GM13977 (cell line): ENCODE data around the gene ARHGEF28.

Source experiments
- DNase-seq: peaks from one replicate; pipeline ENCODE4 v3.0.0; 2012; ENCODE audit warnings: low spot score
- CTCF ChIP-seq: IDR thresholded peaks from 2 replicates; pipeline ENCODE4 v1.5.1; 2012; ENCODE audit warnings: mild to moderate bottlenecking, control low read depth; ENCODE audit not compliant: insufficient read depth; ENCODE audit errors: extremely low read depth, missing control alignments
- in situ Hi-C: fragments of 300-500 bp; cut with MboI; formaldehyde crosslinking; loops from one replicate; pipeline ENCODE4 v1.12.0; 2022; ENCODE audit warnings: low sequenced_read_pairs, low pct_unique_long_range_greater_than_20kb, mixed read lengths, inconsistent platforms; ENCODE audit not compliant: unreplicated experiment

Gene ARHGEF28

GRCh38 chr5:73859696-73860095, 233.7 kb downstream of the ARHGEF28 start:
- DNase-seq = no peak
- no peak for TF ChIP-seq CTCF
- in situ Hi-C loops = no loop called here

- in situ Hi-C loops = no loop called here
- no peak for DNase-seq
Measured at GRCh38 chr5:73861313-73861988, 235.5 kb downstream of the ARHGEF28 start.

GRCh38 chr5:73862796-73863195, 236.8 kb downstream of the ARHGEF28 start:
- no peak for DNase-seq
- in situ Hi-C loops = no loop called here
- no peak for TF ChIP-seq CTCF

More at GRCh38 chr5:73861313-73861988, 235.5 kb downstream of the ARHGEF28 start:
- TF ChIP-seq CTCF = no peak

DNA sequence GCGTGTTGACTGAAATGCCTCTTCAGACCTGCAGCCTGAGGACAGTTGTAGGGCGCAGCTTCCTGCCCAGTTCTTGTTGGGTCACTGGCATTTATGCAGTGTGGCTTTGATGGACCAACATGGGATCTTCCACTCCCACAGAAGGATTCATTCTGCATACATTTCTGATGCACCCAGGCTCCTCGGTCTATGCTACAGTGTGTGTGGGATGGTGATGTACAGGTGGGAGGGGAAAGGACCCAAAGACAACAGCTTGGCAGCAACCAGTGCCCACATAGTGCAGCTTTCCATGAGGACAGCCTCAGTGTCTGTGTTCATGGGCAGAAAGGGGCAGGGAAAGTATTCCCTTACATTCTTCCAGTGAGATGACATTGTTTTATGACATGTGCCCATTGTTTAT, 237.9 kb downstream of the ARHGEF28 start:
- DNase-seq = no peak
- no peak for TF ChIP-seq CTCF
- in situ Hi-C loops = no loop called here

DNA sequence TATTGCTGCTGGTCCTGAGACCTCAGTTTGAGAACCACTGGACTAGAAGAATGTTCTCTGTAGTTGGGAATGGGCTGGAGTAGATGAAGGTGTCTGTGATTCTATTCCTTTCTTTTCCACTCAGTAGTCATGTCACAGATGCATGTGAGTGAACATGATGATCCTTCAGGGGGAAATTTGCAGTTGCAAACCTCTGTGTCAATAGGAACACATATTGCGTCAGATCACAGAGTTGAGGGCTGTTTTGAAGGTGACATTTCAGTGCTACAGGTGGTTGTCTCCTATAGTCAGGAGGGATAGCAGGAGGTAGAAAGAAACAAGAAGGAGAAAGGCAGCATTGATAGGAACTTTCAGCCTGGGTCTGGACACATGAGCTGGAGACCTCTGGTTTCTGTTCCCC, 239.3 kb downstream of the ARHGEF28 start:
- TF ChIP-seq CTCF = no peak
- DNase-seq = no peak
- in situ Hi-C loops = no loop called here

DNA sequence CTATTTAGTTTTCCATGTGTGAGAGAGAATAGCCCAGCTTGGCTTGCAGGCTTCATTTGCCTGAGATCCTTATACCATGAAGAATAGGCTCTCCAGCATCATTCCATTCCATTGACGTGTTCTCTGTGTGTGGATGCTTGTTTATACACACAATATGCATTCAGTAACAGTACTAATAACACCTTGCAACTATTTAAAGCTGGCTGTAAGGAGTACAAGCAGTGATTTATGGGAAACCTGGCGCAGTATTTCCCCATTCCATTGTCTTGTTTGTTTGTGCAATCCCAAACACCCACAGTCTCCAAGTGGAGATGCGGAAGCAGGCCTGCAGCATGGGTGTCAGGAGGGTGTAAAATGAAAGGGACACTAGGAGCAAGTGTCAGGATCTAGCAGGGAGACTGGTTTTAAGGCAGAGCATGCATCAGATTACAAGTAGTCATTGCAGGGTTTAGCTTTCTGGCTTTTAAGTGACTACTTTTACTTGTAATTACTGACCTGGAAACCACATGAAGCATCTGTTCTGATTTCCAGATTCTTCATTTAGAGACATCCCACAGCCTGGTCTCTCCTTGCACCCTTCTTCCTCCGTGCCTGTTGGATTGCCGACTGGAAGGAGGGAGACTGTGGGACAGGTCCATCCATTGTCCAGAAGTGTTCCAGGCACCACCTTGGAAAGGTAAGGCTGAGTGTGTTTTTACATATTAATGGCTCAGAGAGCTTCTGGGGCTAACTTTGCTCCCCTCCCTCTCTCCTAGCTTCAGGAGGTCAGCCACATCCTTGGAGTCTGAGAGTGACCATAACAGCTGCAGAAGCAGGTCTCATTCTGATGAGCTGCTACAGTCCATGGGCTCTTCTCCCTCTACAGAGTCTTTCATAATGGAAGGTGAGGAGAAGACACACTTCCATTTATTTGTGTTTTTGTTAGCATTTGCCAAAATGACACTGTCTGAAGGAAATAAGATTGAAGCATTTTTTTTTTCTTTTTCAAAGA, 241.6 kb downstream of the ARHGEF28 start:
- DNase-seq = no peak
- in situ Hi-C loops = no loop called here
- no peak for TF ChIP-seq CTCF
